Natural killer cell (primary cell): ENCODE data around the gene RBPJ. TPM values are rescaled to one million over a fixed set of nuclear protein-coding genes. Genes with fewer than 3 reads are reported as not detected.

Experiments used
- ATAC-seq, 3 donors: fragments of 150-1000 bp in 2 of 3; fragments of 200-7000 bp in 1 of 3; cut with Tn5 transposase; 1 replicate in 1 of 3; 2 replicates in 2 of 3; pipeline ENCODE4 v1.10.0; 2021; ENCODE audit warnings: mild to moderate bottlenecking in 2 of 3, moderate library complexity in 2 of 3
- DNase-seq, 2 donors: peaks; one replicate each; pipeline versions ENCODE4 v3.0.0 to v3.0.0-alpha.2; 2013 to 2021; ENCODE audit warnings: mixed read lengths in 1 of 2
- H3K27ac ChIP-seq: one replicate; pipeline ENCODE4 v1.5.1; 2013; ENCODE audit warnings: mild to moderate bottlenecking, low read length
- H3K27me3 ChIP-seq: one replicate; pipeline ENCODE4 v1.6.1; 2013; ENCODE audit warnings: low read length; ENCODE audit not compliant: control insufficient read depth, insufficient read depth
- H3K36me3 ChIP-seq: one replicate; pipeline ENCODE4 v1.6.1; 2013; ENCODE audit warnings: low read length; ENCODE audit not compliant: control insufficient read depth, insufficient read depth
- H3K4me1 ChIP-seq: one replicate; pipeline ENCODE4 v1.6.1; 2013; ENCODE audit warnings: low read length; ENCODE audit not compliant: control insufficient read depth, insufficient read depth
- H3K4me3 ChIP-seq: one replicate; pipeline ENCODE4 v1.5.1; 2013; ENCODE audit warnings: low read length
- H3K9me3 ChIP-seq: one replicate; pipeline ENCODE4 v1.6.1; 2013; ENCODE audit warnings: low read length; ENCODE audit not compliant: control insufficient read depth, insufficient read depth
- H3K27ac Mint-ChIP-seq, 2 donors: one replicate each; pipeline ENCODE4 v1.8.0; 2022; ENCODE audit warnings: mild to moderate bottlenecking in 2 of 2, mixed read lengths in 2 of 2, moderate library complexity in 1 of 2
- H3K27me3 Mint-ChIP-seq, 2 donors: one replicate each; pipeline ENCODE4 v1.8.0; 2022; ENCODE audit warnings: low read depth in 2 of 2, mixed read lengths in 2 of 2
- H3K36me3 Mint-ChIP-seq: one replicate; pipeline ENCODE4 v1.8.0; 2022; ENCODE audit warnings: mixed read lengths
- H3K4me1 Mint-ChIP-seq, 2 donors: one replicate each; pipeline ENCODE4 v1.8.0; 2022; ENCODE audit warnings: mixed read lengths in 2 of 2
- H3K4me3 Mint-ChIP-seq: one replicate; pipeline ENCODE4 v1.8.0; 2022; ENCODE audit warnings: mild to moderate bottlenecking, moderate library complexity, mixed read lengths
- H3K9me3 Mint-ChIP-seq, 2 donors: one replicate each; pipeline ENCODE4 v1.8.0; 2022; ENCODE audit warnings: mixed read lengths in 2 of 2
- CTCF ChIP-seq: fragments of 200-600 bp; IDR thresholded peaks from one replicate; pipeline ENCODE4 v1.8.0; 2022; ENCODE audit warnings: antibody characterized with exemption
- WGBS: methylation state at CpG from one replicate; pipeline ENCODE4 v1.1.7; 2013; ENCODE audit warnings: missing lambda C conversion rate; ENCODE audit not compliant: insufficient coverage; 5-methylcytosine and 5-hydroxymethylcytosine counted together
- intact Hi-C: fragments of 100-400 bp; cut with micrococcal nuclease; formaldehyde crosslinking; loops from one replicate; pipeline ENCODE4 v1.14.2; 2022
- total RNA-seq, 4 donors: library from RNA; stranded (reverse); fragments of 120-200 nt in 1 of 4; gene quantifications; one replicate each; pipeline versions ENCODE4 v1.2.3 to v1.2.4, GENCODE V29; 2013 to 2022

RBPJ gene
- total RNA-seq, 3 donors from 2014 or later (not counting 1 experiment from before 2014, with no cell fraction given) = 46.4 to 53.3 (median 48.8) TPM

- DNase-seq = no peak
- H3K36me3 ChIP-seq = no peaks in the 10 kb centered on the region
These were observed 147.6 kb downstream of the RBPJ start for GRCh38 chr4:26468283-26468949.

GRCh38 chr4:26468977-26469376 lies 148.2 kb downstream of the RBPJ start:
- 68% methylated on average over 4 of the region's 4 CpGs for WGBS
- peaks cover 8 to 12% of the 10 kb centered on the region in 2 donors for H3K27me3 Mint-ChIP-seq
- no peak for TF ChIP-seq CTCF
- H3K27ac Mint-ChIP-seq = no peak overlapping the region
- H3K4me3 ChIP-seq = no peak overlapping the region
- no peak overlapping the region for H3K4me3 Mint-ChIP-seq
- no peaks in the 10 kb centered on the region for H3K36me3 ChIP-seq
- no peaks in the 10 kb centered on the region for H3K9me3 Mint-ChIP-seq
- no peaks in the 10 kb centered on the region for H3K36me3 Mint-ChIP-seq
- no peaks in the 10 kb centered on the region for H3K4me1 ChIP-seq
- H3K9me3 ChIP-seq = no peaks in the 10 kb centered on the region
- no peaks in the 10 kb centered on the region for H3K4me1 Mint-ChIP-seq
- ATAC-seq (no peak), DNase-seq (no peak)
- no peaks in the 10 kb centered on the region for H3K27me3 ChIP-seq
- H3K27ac ChIP-seq = no peak overlapping the region
- intact Hi-C loops = no loop called here

More at GRCh38 chr4:26468283-26468949, 147.6 kb downstream of the RBPJ start:
- WGBS = 92% methylated on average over 9 of the region's 9 CpGs
- H3K4me1 ChIP-seq = no peaks in the 10 kb centered on the region
- ATAC-seq = no peak
- H3K4me3 Mint-ChIP-seq = no peak overlapping the region
- H3K27me3 ChIP-seq = no peaks in the 10 kb centered on the region
- H3K4me3 ChIP-seq = no peak overlapping the region
- H3K4me1 Mint-ChIP-seq = no peaks in the 10 kb centered on the region
- H3K9me3 ChIP-seq = no peaks in the 10 kb centered on the region
- H3K27ac Mint-ChIP-seq = no peak overlapping the region
- H3K27me3 Mint-ChIP-seq = peaks cover 8 to 12% of the 10 kb centered on the region in 2 donors
- H3K27ac ChIP-seq = no peak overlapping the region
- no peaks in the 10 kb centered on the region for H3K9me3 Mint-ChIP-seq
- intact Hi-C loops = no loop called here
- TF ChIP-seq CTCF = no peak
- no peaks in the 10 kb centered on the region for H3K36me3 Mint-ChIP-seq

GRCh38 chr4:26471890-26472289 lies 151.1 kb downstream of the RBPJ start:
- Mint-ChIP-seq H3K9me3 (no peaks in the 10 kb centered on the region), H3K27me3 (peaks cover 8 to 10% of the 10 kb centered on the region in 2 donors), H3K4me1 (no peaks in the 10 kb centered on the region), H3K4me3 (no peak overlapping the region), H3K27ac (no peak overlapping the region), H3K36me3 (no peaks in the 10 kb centered on the region)
- Histone ChIP-seq H3K4me3 (no peak overlapping the region), H3K9me3 (no peaks in the 10 kb centered on the region), H3K36me3 (no peaks in the 10 kb centered on the region), H3K27me3 (no peaks in the 10 kb centered on the region), H3K27ac (no peak overlapping the region), H3K4me1 (no peaks in the 10 kb centered on the region)
- intact Hi-C loops = no loop called here
- WGBS = 64% methylated on average over 1 of the region's 1 CpG
- ATAC-seq = no peak
- DNase-seq = no peak
- no peak for TF ChIP-seq CTCF

GRCh38 chr4:26473893-26474292 lies 153.1 kb downstream of the RBPJ start:
- no peaks in the 10 kb centered on the region for H3K4me1 ChIP-seq
- no peak overlapping the region for H3K4me3 Mint-ChIP-seq
- H3K4me1 Mint-ChIP-seq = no peaks in the 10 kb centered on the region
- H3K27ac ChIP-seq = no peak overlapping the region
- ATAC-seq (no peak), DNase-seq (no peak)
- TF ChIP-seq CTCF = no peak
- H3K27ac Mint-ChIP-seq = no peak overlapping the region
- H3K9me3 ChIP-seq = no peaks in the 10 kb centered on the region
- no peaks in the 10 kb centered on the region for H3K9me3 Mint-ChIP-seq
- 95% methylated on average over 6 of the region's 8 CpGs for WGBS
- H3K27me3 ChIP-seq = no peaks in the 10 kb centered on the region
- H3K36me3 ChIP-seq = no peaks in the 10 kb centered on the region
- no peak overlapping the region for H3K4me3 ChIP-seq
- no peaks in the 10 kb centered on the region for H3K36me3 Mint-ChIP-seq
- H3K27me3 Mint-ChIP-seq = peaks cover 7 to 8% of the 10 kb centered on the region in 2 donors
- intact Hi-C loops = no loop called here
